ENCODE data around the gene NRIP2. TPM values are rescaled to one million over a fixed set of nuclear protein-coding genes. Genes with fewer than 3 reads are reported as not detected.
"Not testable (repeated sequence)": the region's sequence is repeated elsewhere in the genome, so short reads cannot be mapped to it uniquely, and the experiment has no call there.

Gene NRIP2
- total and polyA plus RNA-seq, 2 experiments from 2014 or later = 0.95 TPM; not detected in 1

- Histone ChIP-seq H3K36me3 (replicated peaks; ENCODE audit: insufficient read depth, low read depth) (no peaks in the 10 kb centered on the region), H3K9me3 (ENCODE audit: low read depth) (no peaks in the 10 kb centered on the region), H3K27ac (peak within 1 kb of the TSS; percentile 96), H3K4me1 (ENCODE audit: insufficient read depth) (peaks cover 17% of the 10 kb centered on the region), H3K9me2 (replicated peaks; ENCODE audit: insufficient read depth) (no peaks in the 10 kb centered on the region), H3K79me2 (peaks cover 64% of the 10 kb centered on the region), H4K20me1 (ENCODE audit: insufficient read depth, poor library complexity, severe bottlenecking) (no peaks in the 10 kb centered on the region), H3K4me3 (peak within 1 kb of the TSS; percentile 39), H3K27me3 (no peaks in the 10 kb centered on the region), H3K4me2 (peak within 1 kb of the TSS; percentile 98), H2AFZ (peak within 1 kb of the TSS; percentile 65)
- WGBS (ENCODE audit: low lambda C conversion rate, missing lambda C conversion rate) = 2% methylated on average over 26 of the region's 70 CpGs
- DNase-seq (ENCODE audit: low spot score) = peak; percentile 95
- TF ChIP-seq EZH2phosphoT487 (IDR thresholded peaks at IDR 0.05; ENCODE audit: low read depth, severe bottlenecking, unreplicated experiment) = no peak
- peak; percentile 6 for TF ChIP-seq CTCF (IDR thresholded peaks at IDR 0.05; ENCODE audit: poor library complexity)
Observed at GRCh38 chr12:2877047-2877952, 42.5 kb upstream of the NRIP2 start, which contains the start of the genes FOXM1 and RHNO1. FOXM1 (minus strand) TSS chr12:2877174; CDS start chr12:2874478, 2,696 bp downstream. RHNO1 (plus strand) TSS chr12:2877223; CDS start chr12:2885367, 8,144 bp downstream.

- no peak for DNase-seq (ENCODE audit: low spot score)
- peak overlapping the region; percentile 65 for H2AFZ ChIP-seq
- H3K27ac ChIP-seq = peak overlapping the region; percentile 41
- H3K36me3 ChIP-seq (replicated peaks; ENCODE audit: insufficient read depth, low read depth) = no peaks in the 10 kb centered on the region
- no peaks in the 10 kb centered on the region for H3K9me3 ChIP-seq (ENCODE audit: low read depth)
- H3K4me2 ChIP-seq = peak overlapping the region; percentile 98
- H3K27me3 ChIP-seq = no peaks in the 10 kb centered on the region
- TF ChIP-seq EZH2phosphoT487 (IDR thresholded peaks at IDR 0.05; ENCODE audit: low read depth, severe bottlenecking, unreplicated experiment) = no peak
- no peak for TF ChIP-seq CTCF (IDR thresholded peaks at IDR 0.05; ENCODE audit: poor library complexity)
- no peak for TF ChIP-seq EZH2 (IDR thresholded peaks at IDR 0.05; ENCODE audit: borderline replicate concordance)
- H3K4me3 ChIP-seq = peak overlapping the region; percentile 39
- no peaks in the 10 kb centered on the region for H3K9me2 ChIP-seq (replicated peaks; ENCODE audit: insufficient read depth)
- peaks cover 17% of the 10 kb centered on the region for H3K4me1 ChIP-seq (ENCODE audit: insufficient read depth)
- 3% methylated on average over 38 of the region's 38 CpGs for WGBS (ENCODE audit: low lambda C conversion rate, missing lambda C conversion rate)
- H4K20me1 ChIP-seq (ENCODE audit: insufficient read depth, poor library complexity, severe bottlenecking) = no peaks in the 10 kb centered on the region
- H3K79me2 ChIP-seq = peaks cover 57% of the 10 kb centered on the region
Observed at GRCh38 chr12:2876431-2877046, 41.7 kb upstream of the NRIP2 start.

- not testable (repeated sequence) for H3K36me3 ChIP-seq (replicated peaks; ENCODE audit: insufficient read depth, low read depth); H3K79me2 ChIP-seq; H3K9me3 ChIP-seq (ENCODE audit: low read depth); H3K27ac ChIP-seq; DNase-seq (ENCODE audit: low spot score); H3K9me2 ChIP-seq (replicated peaks; ENCODE audit: insufficient read depth); H3K27me3 ChIP-seq; H3K4me2 ChIP-seq; H3K4me1 ChIP-seq (ENCODE audit: insufficient read depth); H3K4me3 ChIP-seq; H4K20me1 ChIP-seq (ENCODE audit: insufficient read depth, poor library complexity, severe bottlenecking); H2AFZ ChIP-seq
- WGBS (ENCODE audit: low lambda C conversion rate, missing lambda C conversion rate) = 90% methylated on average over 9 of the region's 9 CpGs
Observed at GRCh38 chr12:2868986-2869632, 34.3 kb upstream of the NRIP2 start.
